NCI-H1105 treated with DMSO at 0.1 percent for 48 hours (cell line): Measurements from ENCODE around the gene ZSCAN32.

ENCODE experiments used
- DNase-seq: peaks from one replicate; lab custom pipeline; 2025; lab: John Stamatoyannopoulos, UW

ZSCAN32 gene

DNA sequence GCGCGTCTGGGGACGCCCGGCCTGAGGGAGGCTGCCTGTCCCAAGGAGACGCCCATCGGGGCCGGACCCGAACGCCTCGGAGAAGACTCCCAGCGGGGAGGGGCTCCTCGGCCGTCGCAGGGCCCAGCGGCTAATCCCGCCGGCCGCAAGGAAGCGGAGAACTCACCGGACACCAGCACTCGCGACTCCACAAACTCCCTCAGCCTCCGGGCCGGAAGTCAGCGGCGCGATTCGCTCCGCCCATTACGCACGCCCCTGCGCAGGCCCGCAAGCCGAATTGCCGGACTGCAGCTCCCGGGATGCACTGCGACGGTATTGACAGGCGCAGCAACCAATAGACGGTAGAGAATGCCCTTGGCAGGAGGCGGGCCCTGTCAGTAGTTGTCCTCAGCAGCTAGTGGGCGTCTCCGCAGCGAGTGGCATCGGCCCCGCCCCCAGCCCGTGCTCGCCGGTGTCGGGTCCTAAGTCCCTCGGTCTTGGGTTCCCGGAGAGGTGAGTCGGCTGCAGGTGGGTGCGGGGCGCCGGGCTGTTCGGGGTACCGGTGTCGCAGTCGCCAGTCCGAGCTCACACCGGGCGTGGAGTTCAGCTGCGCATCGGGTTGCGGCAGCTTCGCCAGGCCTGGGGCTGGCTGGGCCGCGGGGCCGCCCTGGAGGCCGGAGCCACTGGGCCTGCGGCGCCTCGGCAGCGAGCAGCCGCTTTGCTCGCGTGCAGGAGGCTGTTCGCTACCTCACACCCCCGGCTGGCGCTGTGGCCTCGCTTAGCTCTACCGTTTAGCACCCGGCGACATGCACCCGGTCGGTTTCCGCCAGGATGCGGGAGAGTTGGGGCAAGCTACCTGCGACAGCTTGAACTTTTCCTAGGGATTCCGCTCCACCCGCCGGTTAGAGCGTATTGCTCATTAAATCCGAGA, at the start of gene ZSCAN32, which contains the start of gene ZNF174:
TSS of gene ZSCAN32 (minus strand) at position 226 of the 910 bp plus-strand sequence. CDS start 3,447 bp downstream, outside the sequence.
TSS of gene ZNF174 (plus strand) at position 437 of the 910 bp plus-strand sequence. CDS start 790 bp downstream, outside the sequence.
- DNase-seq: peak; percentile 93

DNA sequence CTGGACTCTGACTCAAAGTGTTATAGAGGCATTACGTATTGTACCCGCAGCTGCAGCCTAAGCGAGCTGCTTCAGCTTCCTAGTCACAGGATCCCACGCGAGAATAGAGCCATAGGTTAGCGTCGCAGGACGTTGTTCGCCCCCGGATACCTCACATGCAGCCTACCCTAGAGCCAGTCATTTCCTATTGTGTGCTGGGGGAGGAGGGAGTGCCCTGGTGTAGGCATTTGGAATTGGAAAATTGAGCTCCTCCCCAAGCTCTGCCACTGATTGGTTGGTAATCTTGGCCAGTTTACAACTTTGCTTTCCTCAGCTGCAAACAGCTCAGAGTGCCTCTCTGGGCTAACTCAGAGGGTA, 43.2 kb upstream of the ZSCAN32 start:
- DNase-seq: no peak

DNA sequence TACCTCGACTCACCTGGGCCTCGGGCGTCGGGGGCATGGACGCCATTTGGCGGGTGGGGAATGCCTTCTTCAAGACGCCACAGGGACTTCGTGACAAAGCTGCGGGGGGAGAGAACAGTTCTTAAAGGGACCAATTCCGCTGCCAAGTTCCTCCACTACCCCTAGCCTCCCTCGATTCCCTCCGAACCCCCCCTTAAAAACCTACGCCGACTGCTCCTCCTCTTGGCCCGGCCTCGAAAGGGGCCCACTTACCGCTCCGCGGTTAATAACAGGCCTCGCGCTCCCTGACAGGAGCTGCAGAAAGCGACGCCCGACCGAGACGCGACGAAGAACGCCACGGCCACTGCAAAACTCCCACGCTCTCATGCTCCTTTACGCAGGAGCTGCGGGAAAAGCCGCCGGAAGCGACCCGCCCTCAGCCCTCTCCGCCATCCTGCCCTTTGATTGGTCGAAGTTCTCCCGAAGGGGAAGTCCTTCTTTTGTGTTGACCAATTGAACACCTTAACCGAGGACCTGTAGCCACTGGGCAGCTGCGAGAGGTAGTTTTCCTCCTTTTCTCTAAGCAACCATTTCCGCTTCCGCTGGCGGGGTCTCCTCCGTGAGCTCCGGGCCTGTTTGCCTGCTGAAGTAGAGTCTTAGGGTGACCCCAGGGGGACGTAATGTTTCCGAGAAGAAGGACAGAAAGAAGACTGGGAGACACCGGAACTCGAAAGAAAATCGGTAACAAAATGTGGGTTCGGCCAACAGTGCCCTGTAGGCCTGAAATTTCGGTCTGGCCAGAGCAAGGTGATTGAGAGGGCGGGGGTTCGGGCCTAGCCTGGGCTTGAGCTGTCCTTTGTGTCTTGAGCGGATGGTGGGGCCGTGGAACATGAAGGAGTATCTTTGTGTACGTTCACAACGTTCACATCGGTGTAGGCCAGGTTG, 42.6 kb upstream of the ZSCAN32 start, which contains the start of the genes NAA60 and ZNF597:
TSS of gene NAA60 (plus strand) at position 573 of the 924 bp plus-strand sequence. CDS start 32,548 bp downstream, outside the sequence.
TSS of gene ZNF597 (minus strand) at position 397 of the 924 bp plus-strand sequence. CDS start at position 46, 351 bp downstream.
- DNase-seq: no peak

DNA sequence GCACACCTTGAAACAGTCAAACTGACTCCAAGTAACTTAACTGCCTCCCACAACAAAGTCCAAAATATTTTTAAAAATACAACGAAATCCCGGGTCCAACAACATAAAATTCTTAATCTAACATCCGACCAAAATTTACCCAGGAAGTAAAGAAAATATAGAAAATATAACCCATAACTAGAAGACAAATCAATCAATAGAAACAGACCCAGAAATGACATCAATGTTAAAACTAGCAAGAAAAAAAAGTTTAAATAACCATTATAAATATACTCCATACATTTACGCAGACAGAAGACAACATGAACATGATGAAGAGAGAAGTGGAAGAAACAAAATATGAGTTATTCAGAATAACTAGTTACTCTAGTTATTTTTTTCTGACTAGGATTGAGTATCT, 38.8 kb upstream of the ZSCAN32 start:
- DNase-seq: no peak

- DNase-seq: no peak
Observed at GRCh38 chr16:3434373-3434772, 33.6 kb upstream of the ZSCAN32 start.

DNA sequence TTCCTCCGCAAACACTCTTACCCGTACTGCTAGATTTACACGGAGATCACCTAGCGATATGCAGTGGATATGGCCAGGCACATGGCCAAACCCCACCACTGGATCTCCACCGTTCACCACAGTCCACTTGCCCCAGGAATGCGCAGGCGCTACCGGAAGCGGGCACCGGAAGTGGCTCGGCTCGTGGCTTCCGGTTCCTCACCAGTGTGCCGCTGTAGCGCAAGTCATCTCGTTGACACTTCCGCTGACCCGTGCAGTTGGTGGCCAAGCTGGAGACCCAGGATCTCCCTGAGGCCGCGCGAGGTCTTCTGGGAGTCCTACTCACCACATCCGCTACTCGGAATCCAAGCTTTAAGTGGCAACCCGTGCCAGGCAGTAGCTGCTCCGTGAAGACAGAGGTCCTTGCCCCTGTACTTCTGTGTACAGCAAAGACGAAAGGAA, 31.0 kb upstream of the ZSCAN32 start:
- no peak for DNase-seq

DNA sequence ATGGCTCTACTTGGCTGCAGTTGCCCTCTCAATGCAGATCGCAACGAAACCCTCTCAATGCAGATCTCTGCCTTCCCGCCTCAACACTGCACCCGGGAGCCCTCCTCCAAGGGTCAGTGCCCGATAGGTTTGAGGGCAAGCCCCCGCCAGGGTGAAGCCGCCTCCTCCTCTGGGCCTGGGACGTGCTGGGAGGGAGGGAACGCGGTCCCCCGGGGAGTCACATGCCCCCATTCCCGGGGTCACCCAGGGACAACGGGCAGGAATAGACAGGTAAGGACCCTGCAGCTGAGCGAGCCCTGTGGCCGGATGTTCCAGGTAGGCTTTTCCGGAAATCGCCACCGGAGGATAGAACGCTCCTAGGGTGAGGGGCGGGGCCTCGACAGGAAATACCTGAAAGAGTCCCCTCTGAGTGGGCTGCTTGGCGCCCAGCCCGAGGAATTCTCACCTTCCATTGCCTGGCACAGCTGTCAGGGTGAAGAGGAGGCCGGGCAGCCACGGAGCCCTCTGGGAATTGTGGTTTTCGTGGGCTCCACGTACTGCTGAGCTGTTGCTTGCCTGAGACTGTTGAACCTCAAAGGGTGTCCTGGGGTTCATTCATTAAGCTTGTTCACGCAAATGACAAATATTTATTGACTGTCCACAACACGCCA, 13.1 kb upstream of the ZSCAN32 start:
- no peak for DNase-seq

DNA sequence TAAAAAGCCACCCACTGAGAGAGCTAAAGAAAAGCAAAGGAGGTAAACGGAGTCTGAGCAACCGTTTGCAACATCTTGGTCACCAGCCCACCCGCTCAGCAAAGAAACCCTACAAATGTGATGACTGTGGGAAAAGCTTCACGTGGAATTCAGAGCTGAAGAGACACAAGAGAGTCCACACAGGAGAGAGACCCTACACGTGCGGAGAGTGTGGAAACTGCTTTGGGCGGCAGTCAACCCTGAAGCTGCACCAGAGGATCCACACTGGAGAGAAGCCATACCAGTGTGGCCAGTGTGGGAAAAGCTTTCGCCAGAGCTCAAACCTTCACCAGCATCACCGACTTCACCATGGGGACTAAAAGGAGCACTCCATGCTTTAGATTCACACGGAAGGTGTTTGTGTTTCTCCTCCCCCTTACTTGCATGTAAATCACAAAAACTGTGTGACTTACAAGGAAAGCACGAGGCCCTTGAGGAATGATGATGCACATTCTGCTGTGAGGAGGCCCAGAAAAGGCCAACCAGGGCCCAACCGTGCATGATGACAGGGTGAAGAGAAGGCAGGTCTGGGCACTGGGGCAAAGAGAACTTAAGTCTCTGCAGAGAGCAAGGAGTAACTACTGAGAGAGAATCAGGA, 7.9 kb upstream of the ZSCAN32 start:
- no peak for DNase-seq

- DNase-seq: no peak
Observed at GRCh38 chr16:3401719-3402397, 1.1 kb upstream of the ZSCAN32 start.

GRCh38 chr16:3400446-3400778, 392 bp downstream of the ZSCAN32 start:
- no peak for DNase-seq

DNA sequence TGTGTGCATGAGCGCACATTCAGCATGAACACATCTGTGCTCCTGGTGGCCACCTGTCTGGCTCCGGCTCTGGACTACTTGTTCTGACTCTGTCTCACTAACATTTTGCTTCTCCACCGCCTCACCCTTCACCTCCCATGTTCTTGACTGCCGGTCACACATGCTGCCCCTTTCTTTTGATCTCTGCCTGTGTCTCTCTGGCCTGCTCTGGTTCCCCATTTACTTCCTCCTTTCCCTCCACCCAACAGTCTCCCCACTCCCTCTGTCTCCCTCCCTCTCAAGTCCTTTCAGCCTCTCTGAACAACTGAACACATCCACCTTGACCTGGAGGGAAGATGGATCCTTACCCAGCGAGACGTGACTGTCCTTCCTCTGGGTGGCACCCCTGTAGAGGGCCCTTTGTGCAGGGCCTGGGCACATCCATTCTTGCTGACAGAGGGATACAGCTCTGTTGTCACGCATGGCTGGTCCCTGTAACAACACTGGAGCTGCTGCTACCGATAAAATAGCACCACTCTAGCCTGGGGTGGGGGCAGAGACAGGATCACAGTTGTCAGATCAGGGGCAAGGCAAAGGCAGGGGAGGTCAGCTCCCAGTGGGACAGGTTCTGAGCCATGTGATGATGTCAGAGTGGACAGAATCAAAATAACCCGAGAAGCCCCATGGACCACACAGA, 11.0 kb downstream of the ZSCAN32 start:
- no peak for DNase-seq

DNA sequence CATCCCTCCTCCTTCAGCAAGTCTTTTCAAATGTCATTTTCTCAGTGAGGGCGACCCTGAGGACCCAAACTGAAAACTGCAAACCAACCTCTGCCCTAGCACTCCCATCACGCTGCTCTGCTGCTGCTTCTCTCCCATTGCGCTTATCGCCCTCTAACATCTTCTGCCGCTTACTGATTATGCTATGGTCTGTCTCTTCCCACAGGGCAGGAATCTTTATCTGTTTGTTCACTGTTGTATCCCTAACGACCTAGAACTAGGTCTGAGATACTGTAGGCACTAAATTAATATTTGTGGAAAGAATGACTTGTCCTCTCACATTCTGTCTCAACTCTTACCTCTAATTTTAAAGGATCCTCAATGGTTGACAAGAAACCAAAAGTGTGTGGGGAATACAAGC, 12.5 kb downstream of the ZSCAN32 start:
- no peak for DNase-seq

DNA sequence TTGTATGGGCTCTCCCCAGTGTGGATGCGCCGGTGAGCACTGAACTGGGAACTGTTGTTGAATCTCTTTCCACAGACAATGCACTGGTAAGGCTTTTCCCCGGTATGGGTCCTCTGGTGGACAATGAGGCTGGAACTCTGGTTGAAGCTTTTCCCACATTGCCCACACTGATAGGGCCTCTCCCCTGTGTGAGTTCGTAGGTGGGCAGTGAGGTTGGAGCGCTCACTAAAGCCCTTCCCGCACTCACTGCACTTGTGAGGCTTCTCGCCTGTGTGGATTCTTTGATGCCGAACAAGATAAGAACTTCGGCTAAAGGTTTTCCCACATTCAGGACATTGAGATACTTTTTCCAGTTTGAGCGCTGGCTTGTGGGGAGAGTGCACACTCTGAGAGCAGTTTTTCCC, 17.8 kb downstream of the ZSCAN32 start:
- no peak for DNase-seq

DNA sequence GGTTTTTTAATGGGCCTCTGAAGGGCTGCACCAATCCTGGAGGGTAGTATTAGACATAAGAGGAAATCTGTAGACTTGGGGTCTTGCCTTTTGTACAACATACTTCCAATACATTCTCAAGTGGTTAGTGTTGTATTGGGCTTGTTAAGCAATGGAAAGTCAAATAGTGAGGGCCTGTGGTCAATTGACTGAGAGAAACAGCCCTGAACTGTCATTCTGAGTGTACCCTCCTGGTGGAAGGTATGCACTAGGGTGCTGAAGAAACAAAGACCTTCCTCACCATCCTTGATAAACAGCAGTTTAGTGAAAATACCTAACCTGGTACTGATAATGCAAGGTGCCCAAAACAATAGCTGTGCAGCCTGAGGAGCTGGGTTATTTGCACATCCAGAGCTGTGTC, 22.9 kb downstream of the ZSCAN32 start:
- DNase-seq: no peak

GRCh38 chr16:3375680-3376079, 25.1 kb downstream of the ZSCAN32 start:
- no peak for DNase-seq

GRCh38 chr16:3369073-3369472, 31.7 kb downstream of the ZSCAN32 start:
- no peak for DNase-seq

DNA sequence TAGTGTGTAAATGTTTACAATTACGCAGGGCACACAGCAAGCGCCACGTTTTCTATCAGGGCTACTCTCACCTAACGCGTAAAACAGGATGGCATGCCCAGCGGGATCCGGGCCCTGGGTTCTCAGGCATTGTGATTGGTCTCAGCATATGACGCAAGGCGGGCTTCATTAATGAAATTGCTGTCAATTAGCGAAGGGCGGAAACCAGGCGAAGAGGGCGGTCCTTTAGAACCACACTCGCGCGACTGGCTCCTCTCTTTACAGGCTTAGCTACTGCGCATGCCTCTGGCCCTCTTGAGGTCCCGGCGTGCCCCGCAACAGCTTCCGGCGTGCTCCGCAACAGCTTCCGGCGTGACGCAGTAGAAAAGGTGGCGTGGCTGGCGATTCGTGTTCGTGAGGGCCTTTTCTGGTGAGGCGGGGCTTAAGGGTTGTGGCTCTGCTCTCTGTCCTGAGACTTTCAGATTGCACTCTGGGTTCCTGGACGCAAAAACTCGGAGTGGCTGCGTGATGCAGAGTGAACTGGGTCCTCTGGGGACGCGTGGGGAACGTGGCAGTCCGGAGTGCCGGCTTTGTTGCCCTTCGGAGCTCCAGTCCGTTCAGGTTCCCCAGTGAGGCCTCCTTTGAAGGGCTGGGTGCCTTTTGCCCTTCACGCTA, 35.9 kb downstream of the ZSCAN32 start:
- no peak for DNase-seq

DNA sequence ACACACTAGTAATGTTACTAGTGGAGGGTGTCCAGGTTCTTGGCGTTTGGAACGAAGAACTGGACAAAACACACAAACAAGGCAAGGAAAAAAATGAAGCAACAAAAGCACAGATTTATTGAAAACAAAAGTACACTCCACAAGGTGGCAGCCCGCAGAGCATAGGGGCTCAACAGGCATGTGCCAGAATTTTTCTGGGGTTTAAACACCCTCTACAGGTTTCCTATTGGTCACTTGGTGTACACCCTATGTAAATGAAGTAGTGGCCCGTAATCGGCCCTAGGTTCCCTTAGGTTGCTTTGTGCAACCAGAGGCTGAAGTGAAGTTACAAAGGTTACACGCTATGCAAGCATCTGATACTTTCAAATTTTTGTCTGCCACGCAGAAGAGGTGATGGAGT, 37.0 kb downstream of the ZSCAN32 start:
- DNase-seq: no peak

DNA sequence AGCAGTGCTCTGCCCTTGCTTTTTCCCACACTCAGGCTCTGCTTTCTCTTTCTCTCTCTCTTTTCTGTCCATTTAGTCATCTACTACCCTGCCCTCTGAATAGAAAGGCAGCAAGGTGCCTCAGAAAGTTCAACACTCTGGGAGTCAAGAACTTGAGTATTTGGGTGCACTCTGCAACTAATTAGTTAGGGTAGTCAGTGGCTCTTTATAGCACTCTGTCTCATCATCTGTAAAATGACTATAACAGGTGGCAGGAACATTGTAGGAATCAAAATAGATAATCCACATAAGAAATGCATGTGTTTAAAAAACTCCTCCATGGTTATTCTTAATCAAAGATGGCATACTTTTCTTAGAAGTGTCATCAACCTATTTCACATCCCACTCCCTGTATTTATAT, 37.9 kb downstream of the ZSCAN32 start:
- no peak for DNase-seq

DNA sequence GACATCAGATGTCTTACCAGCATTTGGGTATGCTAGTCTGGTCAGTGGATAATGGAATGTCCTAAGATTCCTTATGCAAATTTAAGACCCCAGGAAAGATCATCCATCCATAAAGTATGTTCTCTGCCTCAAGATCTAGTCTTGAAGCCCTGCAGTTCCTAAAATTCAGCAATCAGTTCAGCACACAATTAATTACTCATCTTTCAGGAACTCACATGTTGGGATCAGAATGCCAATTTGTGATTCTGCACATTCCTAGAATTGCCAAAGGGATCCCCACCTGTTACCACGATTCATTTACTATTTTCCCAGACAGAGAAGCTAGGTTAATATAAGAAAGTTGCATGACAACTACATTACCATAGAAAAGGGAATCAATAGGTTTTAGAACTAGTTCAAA, 41.9 kb downstream of the ZSCAN32 start:
- no peak for DNase-seq
